GM19238 (cell line): ENCODE measurements around the gene TNFRSF9.
A peak's percentile ranks its signal among the peaks of the same experiment; 100 is the strongest.
"Not testable (repeated sequence)": the region's sequence is repeated elsewhere in the genome, so short reads cannot be mapped to it uniquely, and the experiment has no call there.

Experiments
- DNase-seq: peaks from one replicate; pipeline ENCODE4 v3.0.0; 2011; ENCODE audit warnings: low spot score; ENCODE audit not compliant: insufficient read length

Gene TNFRSF9

GRCh38 chr1:7961216-7962013 is 20.8 kb upstream of the TNFRSF9 start, which contains the start of gene PARK7:
Gene PARK7, plus strand, starts transcription at chr1:7961711. Its CDS starts 1,075 bp downstream, at chr1:7962786.
- DNase-seq, result peak; percentile 92

GRCh38 chr1:7960867-7961215 is 20.2 kb upstream of the TNFRSF9 start:
- no peak for DNase-seq

- no peak for DNase-seq
These were observed 19.5 kb upstream of the TNFRSF9 start for GRCh38 chr1:7960165-7960564.

GRCh38 chr1:7956218-7957032 is 15.8 kb upstream of the TNFRSF9 start:
- no peak for DNase-seq

GRCh38 chr1:7954683-7955082 is 14.0 kb upstream of the TNFRSF9 start:
- DNase-seq, result no peak

GRCh38 chr1:7953850-7954609 is 13.4 kb upstream of the TNFRSF9 start:
- DNase-seq, result peak; percentile 74

- DNase-seq, result not testable (repeated sequence)
These were observed 12.2 kb upstream of the TNFRSF9 start for GRCh38 chr1:7952791-7953190.

GRCh38 chr1:7948960-7949359 is 8.3 kb upstream of the TNFRSF9 start:
- DNase-seq, result no peak

- no peak for DNase-seq
These were observed 2.6 kb upstream of the TNFRSF9 start for GRCh38 chr1:7943251-7943650.

GRCh38 chr1:7942214-7942921 is 1.7 kb upstream of the TNFRSF9 start:
- DNase-seq, result peak; percentile 27

GRCh38 chr1:7941437-7941793 is 776 bp upstream of the TNFRSF9 start:
- DNase-seq, result no peak

- no peak for DNase-seq
These were observed 605 bp downstream of the TNFRSF9 start for GRCh38 chr1:7940034-7940433.

- DNase-seq, result no peak
These were observed 2.6 kb downstream of the TNFRSF9 start for GRCh38 chr1:7938070-7938469.

GRCh38 chr1:7932524-7933138 is 8.0 kb downstream of the TNFRSF9 start:
- no peak for DNase-seq

GRCh38 chr1:7931446-7931812 is 9.2 kb downstream of the TNFRSF9 start:
- DNase-seq, result no peak

- DNase-seq, result no peak
These were observed 9.8 kb downstream of the TNFRSF9 start for GRCh38 chr1:7930645-7931445.

- DNase-seq, result no peak
These were observed 11.0 kb downstream of the TNFRSF9 start for GRCh38 chr1:7929637-7930036.

- no peak for DNase-seq
These were observed 12.4 kb downstream of the TNFRSF9 start for GRCh38 chr1:7928247-7928646.

- not testable (repeated sequence) for DNase-seq
These were observed 13.6 kb downstream of the TNFRSF9 start for GRCh38 chr1:7927061-7927460.

GRCh38 chr1:7922301-7922700 is 18.3 kb downstream of the TNFRSF9 start:
- no peak for DNase-seq
